Sciatic nerve (tissue), 2 donors: ENCODE results near the gene MSRB2. TPM values are rescaled to one million over a fixed set of nuclear protein-coding genes. Genes with fewer than 3 reads are reported as not detected.

ENCODE experiments used
- ATAC-seq: fragments of 200-7000 bp; cut with Tn5 transposase; one replicate; pipeline ENCODE4 v1.9.1; 2020; ENCODE audit warnings: mild to moderate bottlenecking, moderate library complexity
- DNase-seq: peaks from one replicate; pipeline ENCODE4 v3.0.0-alpha.2; 2020; ENCODE audit warnings: low spot score
- intact Hi-C: fragments of 100-400 bp; cut with DNase I; formaldehyde crosslinking; loops from one replicate; pipeline ENCODE4 v1.14.2; 2022
- total RNA-seq: library from RNA; stranded (reverse); fragmentation: NEBNext Ultra II Directional; extraction: Animal tissue kit (Norgen Biotek cat#: 25700); gene quantifications from one replicate; pipeline ENCODE4 v1.2.1, GENCODE V29; 2021
- donor health status: DM: no; HTN: no; CAD: no.
- donor health status: DM: no; HTN: no; CAD: no.

Gene MSRB2
- total RNA-seq, 1 donor from 2014 or later, result 16.4 TPM

DNA sequence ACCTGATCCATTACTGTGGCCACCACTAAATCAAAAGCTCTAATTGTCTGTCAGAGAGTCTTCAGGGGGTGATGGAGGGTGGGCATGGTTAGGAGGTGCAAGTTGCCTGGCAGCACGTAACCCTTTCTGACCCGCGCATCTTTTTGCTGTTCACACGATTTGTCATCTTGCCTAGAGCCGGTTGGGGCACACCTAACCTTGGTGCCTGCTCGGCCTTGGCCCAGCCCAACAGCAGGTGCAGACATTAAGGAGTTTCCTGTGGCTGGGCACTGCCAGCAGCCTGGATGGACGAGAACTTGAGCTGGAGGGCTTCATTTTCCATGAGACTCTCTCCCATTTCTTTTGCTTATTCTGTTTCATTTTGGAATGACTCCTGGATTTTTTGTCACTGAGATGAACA lies 55.7 kb downstream of the MSRB2 start:
- no peak for ATAC-seq

DNA sequence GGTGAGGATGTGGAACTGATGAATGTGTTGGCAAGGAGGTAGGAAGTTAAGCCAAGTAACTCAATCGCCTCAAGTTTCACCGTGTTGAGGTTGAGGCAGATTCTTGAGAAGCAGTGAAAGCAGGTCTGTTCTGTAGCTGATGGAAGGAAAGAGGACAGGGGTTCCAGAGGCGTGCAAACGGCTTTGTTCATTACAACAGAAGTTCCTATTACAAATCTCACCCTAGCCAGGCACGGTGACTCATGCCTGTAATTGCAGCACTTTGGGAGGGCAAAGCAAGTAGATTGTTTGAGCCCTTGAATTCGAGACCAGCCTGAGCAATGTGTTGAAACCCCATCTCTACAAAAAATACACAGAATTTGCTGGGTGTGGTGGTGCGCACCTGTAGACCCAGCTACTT lies 59.8 kb downstream of the MSRB2 start:
- DNase-seq (no peak), ATAC-seq (no peak)
- intact Hi-C loops, result no loop called here

More for the DNA sequence above, 55.7 kb downstream of the MSRB2 start:
- intact Hi-C loops, result no loop called here
- no peak for DNase-seq

DNA sequence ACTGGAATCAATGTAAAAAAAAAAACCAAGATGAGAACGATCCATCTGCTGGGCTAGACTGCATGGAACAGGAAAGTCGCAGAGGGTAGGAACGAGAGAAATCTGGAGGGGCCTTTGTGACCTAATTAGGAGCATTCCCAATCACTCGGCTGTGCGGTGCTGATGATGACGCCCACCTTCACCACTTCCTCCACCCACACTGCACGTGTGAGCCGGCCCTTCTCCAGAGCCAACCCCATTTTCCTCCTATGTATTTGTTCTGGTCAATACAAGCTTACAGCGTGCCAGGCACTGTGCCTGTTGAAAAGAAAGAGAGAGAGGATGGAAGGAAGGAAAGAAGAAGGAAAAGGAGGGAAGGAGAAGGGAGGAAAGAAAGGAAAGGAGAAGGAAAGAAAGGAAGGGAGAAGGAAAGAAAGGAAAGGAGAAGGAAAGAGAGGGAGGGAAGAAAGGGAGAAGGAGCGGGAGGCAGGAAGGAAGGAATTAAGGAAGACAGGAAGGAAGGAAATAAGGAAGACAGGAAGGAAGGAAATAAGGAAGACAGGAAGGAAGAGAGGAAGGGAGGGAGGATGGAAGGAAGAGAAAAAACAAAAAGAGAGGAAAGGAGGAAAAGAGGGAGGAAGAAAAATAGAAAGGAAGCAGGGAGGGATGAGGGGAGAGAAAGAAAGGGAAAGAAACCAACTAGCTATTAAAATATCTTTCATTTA lies 61.2 kb downstream of the MSRB2 start:
- ATAC-seq, result no peak
- intact Hi-C loops, result no loop called here
- no peak for DNase-seq

DNA sequence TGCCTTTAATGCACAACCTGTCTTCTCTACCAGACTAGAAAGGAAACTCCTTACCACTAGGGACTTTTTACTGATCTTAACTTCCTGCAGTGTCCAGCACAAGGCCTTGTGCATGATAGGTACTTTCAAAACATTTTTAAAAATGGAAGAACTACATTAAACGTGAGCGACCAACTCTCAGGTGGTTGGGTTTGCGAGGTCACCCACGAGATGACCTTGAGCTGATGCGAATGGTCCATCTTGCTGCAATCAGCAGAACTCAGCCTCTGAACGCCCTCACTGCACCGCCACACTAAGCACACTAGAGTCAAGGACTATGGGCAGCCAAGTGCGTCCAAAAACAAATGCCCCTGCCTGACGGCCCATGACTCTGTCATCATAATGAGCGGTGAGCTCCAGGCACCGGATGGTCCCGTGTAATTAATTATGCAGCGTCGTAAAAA lies 61.9 kb downstream of the MSRB2 start:
- ATAC-seq, result no peak
- DNase-seq, result no peak
- intact Hi-C loops, result no loop called here

DNA sequence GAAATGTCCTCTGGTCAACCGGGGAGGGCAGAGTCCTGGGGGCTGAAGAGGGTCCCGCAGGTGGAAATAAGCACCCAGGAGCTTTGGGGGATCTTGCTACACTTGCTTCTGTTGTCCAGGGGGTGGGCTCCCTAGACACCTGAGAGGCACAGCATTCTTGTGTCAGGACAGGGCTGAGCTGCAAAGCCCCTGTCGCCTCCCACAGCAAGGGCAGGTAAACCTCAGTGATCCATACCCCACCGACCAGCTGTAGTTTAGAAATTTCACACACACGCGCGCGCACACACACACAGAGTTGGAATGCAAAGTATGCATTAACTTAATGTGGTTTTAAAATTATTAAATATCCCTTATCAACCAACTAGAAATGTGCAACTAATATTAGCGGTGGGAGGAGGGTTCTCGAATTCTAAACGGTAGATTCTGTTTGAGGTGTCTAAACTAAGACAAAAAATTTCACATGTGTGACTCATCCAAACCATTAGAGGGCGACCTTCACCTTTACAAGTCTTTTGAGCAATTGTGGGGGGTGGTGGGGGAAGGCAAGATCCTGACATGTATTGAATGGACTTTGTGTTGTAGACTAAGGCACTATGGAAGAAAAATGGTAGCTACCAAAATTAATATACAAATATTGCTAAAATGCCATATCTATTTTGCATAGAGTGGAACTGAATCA lies 62.5 kb downstream of the MSRB2 start:
- no peak for ATAC-seq
- intact Hi-C loops, result no loop called here

DNA sequence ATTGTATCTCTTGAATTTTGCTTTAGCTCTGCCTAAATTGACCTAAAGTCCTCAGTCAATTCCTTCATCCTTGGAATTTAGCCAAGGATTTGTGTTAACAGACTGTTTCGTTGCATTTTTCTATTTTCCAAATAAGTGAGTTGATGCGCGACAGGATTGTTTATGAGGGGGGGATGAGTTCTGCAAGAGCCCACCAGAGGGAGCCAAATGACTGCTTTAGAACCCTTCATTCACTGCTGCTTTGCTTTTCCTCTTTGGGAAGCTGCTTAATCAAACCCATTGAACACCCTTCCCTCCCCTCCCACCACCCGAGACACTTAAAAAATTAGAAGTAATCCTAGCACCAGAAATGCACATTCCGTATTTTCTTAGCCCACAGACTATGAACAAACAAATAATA lies 63.0 kb downstream of the MSRB2 start:
- ATAC-seq (peak; percentile 64), DNase-seq (no peak)
- intact Hi-C loops, result no loop called here

More for the DNA sequence above, 62.5 kb downstream of the MSRB2 start:
- no peak for DNase-seq

DNA sequence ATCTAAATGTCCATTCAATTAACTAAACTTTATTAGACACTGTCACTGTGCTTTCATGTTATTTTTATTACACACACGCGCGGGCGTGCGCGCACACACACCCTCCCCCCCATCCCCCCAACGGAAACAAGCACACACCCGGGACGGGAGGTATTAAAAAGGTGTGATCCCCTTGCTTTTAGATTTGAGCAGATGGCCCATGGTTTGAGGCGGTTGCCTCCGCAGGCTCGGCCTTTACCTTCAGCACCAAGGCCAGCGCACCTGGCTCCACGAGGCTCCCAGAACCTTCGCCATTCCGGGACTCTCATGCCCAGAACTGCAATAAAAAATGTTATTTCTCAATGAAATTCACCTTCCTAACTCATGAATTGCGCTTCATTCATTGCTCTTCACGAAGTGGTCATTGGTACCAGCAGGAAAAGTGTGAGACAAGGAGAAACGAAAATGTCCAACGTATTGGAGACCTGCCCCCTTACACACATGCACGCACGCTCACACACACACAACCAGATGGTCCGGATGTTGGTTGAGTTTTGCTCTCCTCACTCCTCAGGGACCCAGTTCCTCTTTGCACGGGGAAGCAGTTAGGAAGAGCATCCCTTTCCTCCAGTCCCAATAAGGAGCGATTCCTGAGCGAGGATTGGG lies 76.0 kb downstream of the MSRB2 start:
- intact Hi-C loops, result no loop called here
- ATAC-seq, result no peak
- DNase-seq, result no peak

Other genes starting within 250 kb of the MSRB2 start
- 0.18 TPM for gene ARMC3, start 167.5 kb upstream of the MSRB2 start, total RNA-seq
- gene PTF1A, start 96.7 kb downstream of the MSRB2 start, total RNA-seq, result not detected
- gene C10orf67, start 249.2 kb downstream of the MSRB2 start, total RNA-seq, result 1.2 TPM